Ureter (tissue), 1 donor: ENCODE measurements around the gene GTPBP10. TPM values are rescaled to one million over a fixed set of nuclear protein-coding genes. Genes with fewer than 3 reads are reported as not detected.

Source experiments
- DNase-seq: peaks from one replicate; pipeline ENCODE4 v3.0.0-alpha.2; 2020; ENCODE audit warnings: low spot score
- total RNA-seq: library from RNA; stranded (reverse); gene quantifications from one replicate; pipeline ENCODE4 v1.2.4, GENCODE V29; 2023
- donor health status: DM: yes; HTN: yes; CAD: no.

GTPBP10 gene
- total RNA-seq, 1 donor from 2014 or later: 37.1 TPM

DNA sequence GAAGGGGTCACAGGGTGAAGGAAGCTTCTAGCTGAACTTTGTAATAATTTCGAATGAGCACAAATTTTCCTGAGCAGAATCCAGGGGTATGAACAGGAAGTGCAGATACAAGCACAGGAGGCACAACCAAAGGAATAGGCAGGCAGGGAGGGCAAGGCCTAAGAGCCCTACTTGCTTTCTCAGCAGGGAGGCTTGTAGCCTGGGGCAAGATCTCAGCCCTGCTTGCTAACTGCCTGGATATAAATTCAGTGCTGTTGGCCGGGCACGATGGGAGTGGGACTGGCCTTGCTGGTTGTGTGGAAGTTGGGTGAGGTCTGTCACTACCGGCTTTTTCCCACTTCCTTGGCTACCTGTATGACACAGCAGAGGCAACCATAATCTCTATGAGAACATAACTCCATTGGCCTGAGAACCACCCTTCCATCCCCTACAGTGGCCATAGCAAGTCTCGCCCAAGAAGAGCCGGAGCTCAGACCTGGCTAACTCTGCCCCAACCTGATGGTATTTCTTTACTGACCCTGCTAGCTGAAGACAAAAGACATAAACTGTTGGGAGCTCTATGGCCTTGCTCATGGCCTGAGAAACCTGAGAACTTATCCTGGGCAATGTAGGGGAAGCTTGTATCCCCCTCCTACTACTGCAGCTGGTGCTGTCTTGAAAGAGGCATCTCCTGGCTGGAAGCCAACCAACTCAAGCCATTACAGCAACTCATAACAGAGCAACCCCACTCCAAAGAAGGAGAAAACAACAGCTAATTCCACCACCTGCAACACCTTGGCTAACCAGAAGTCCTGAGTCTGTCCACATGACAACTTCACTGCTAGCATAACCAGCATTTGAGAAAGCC lies 84.3 kb downstream of the GTPBP10 start:
- DNase-seq: no peak

DNA sequence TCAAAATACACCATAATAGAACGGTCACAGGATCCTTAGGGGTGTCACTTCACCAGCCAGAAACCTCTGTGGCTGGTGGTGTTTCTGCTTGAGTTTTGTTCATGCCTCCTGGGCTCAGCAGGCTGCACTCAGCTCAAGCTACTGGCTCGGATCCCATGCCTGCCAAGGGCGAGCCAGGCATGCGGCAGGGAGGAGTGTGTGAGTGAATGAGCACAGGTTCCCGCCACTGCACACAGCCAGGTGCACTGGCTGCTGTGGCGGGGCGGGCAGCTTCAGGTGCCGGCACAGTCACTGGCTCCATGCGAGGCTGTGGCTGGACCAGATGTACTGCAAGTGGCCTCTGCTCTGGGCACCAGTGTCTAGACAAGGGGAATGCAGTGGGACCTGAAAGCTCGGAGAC lies 86.2 kb downstream of the GTPBP10 start:
- DNase-seq: no peak

DNA sequence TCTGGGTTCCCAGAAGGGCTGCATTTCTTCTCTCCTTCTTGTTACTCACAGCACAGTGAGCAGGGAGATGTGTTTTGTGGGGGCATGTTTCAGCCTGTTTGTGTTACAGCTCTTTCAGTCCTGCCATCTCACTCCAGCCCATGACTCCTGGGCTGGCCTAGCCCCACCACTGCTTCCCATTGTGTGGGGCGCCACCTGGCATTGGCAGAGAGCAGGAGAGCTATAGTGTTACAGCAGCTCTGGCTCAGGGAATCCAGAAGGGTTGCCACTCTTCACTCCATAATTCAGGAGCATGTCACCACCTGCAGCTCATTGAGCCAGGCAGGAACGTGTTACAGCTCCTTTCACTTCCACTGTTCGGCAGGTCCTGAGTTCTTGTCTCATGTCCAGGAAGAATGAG lies 86.7 kb downstream of the GTPBP10 start:
- no peak for DNase-seq

Other genes with a start within 250 kb of the GTPBP10 start
- 20.5 TPM for gene STEAP1, start 192.2 kb upstream of the GTPBP10 start, total RNA-seq
- 47.1 TPM for gene STEAP2, start 135.0 kb upstream of the GTPBP10 start, total RNA-seq
- gene CFAP69, start 101.5 kb upstream of the GTPBP10 start, total RNA-seq: 9.3 TPM
- gene FAM237B, start 25.4 kb upstream of the GTPBP10 start, total RNA-seq: not detected
- 28.5 TPM for gene CLDN12, start 56.7 kb downstream of the GTPBP10 start, total RNA-seq
- not detected for gene PTTG1IP2, start 122.9 kb downstream of the GTPBP10 start, total RNA-seq
- 23.5 TPM for gene CDK14, start 249.6 kb downstream of the GTPBP10 start, total RNA-seq